ENCODE measurements around the gene IGLON5.

The IGLON5 gene

GRCh38 chr19:51331193-51331592 lies 19.7 kb downstream of the IGLON5 start:
- DNase-seq (ENCODE audit: insufficient read length, low spot score) = no peak
- TF ChIP-seq CTCF (IDR thresholded peaks at IDR 0.05; ENCODE audit: insufficient read depth, missing control alignments) = no peak
- no peak for FAIRE-seq

- DNase-seq (ENCODE audit: insufficient read length, low spot score) (no peak), FAIRE-seq (no peak)
- TF ChIP-seq CTCF (IDR thresholded peaks at IDR 0.05; ENCODE audit: insufficient read depth, missing control alignments) = no peak
Measured at GRCh38 chr19:51331716-51332115, 20.3 kb downstream of the IGLON5 start.

GRCh38 chr19:51333836-51334460 lies 22.5 kb downstream of the IGLON5 start:
- FAIRE-seq (no peak), DNase-seq (ENCODE audit: insufficient read length, low spot score) (no peak)
- no peak for TF ChIP-seq CTCF (IDR thresholded peaks at IDR 0.05; ENCODE audit: insufficient read depth, missing control alignments)

GRCh38 chr19:51337141-51337860 lies 25.9 kb downstream of the IGLON5 start:
- no peak for FAIRE-seq
- no peak for DNase-seq (ENCODE audit: insufficient read length, low spot score)
- TF ChIP-seq CTCF (IDR thresholded peaks at IDR 0.05; ENCODE audit: insufficient read depth, missing control alignments) = no peak

GRCh38 chr19:51337861-51338562 lies 26.6 kb downstream of the IGLON5 start:
- DNase-seq (ENCODE audit: insufficient read length, low spot score) = no peak
- FAIRE-seq = no peak
- no peak for TF ChIP-seq CTCF (IDR thresholded peaks at IDR 0.05; ENCODE audit: insufficient read depth, missing control alignments)

- FAIRE-seq (no peak), DNase-seq (ENCODE audit: insufficient read length, low spot score) (peak; percentile 90)
- peak; percentile 66 for TF ChIP-seq CTCF (IDR thresholded peaks at IDR 0.05; ENCODE audit: insufficient read depth, missing control alignments)
Measured at GRCh38 chr19:51338563-51339312, 27.3 kb downstream of the IGLON5 start.
